ENCODE data around the gene ADIG. TPM values are rescaled to one million over a fixed set of nuclear protein-coding genes. Genes with fewer than 3 reads are reported as not detected.
"Not testable (repeated sequence)": the region's sequence is repeated elsewhere in the genome, so short reads cannot be mapped to it uniquely, and the experiment has no call there.

ADIG gene
- total RNA-seq, 4 donors from 2014 or later: not detected

- no peak overlapping the region for H3K4me3 ChIP-seq (ENCODE audit: low read depth, poor library complexity, severe bottlenecking)
- intact Hi-C loops (cut with DNase I; ENCODE audit: low total_unique reads): no loop called here
- TF ChIP-seq CTCF (IDR thresholded peaks at IDR 0.05): no peak
- TF ChIP-seq POLR2A (IDR thresholded peaks at IDR 0.05): no peak
- 86 to 87% methylated on average over 21 of the region's 21 CpGs for WGBS, 2 donors
- no peak for DNase-seq (ENCODE audit: low spot score in 2 of 2)
These were observed 10.7 kb downstream of the ADIG start for GRCh38 chr20:38591474-38592410.

GRCh38 chr20:38592411-38592790 is 11.4 kb downstream of the ADIG start:
- intact Hi-C loops (cut with DNase I; ENCODE audit: low total_unique reads); DNase-seq (ENCODE audit: low spot score in 2 of 2): not testable (repeated sequence)
- 66 to 82% methylated on average over 3 of the region's 3 CpGs for WGBS, 2 donors

GRCh38 chr20:38594281-38594680 is 13.3 kb downstream of the ADIG start:
- DNase-seq (ENCODE audit: low spot score in 2 of 2); H3K4me3 ChIP-seq (ENCODE audit: low read depth, poor library complexity, severe bottlenecking); intact Hi-C loops (cut with DNase I; ENCODE audit: low total_unique reads): not testable (repeated sequence)
- WGBS, 2 donors: 81 to 89% methylated on average over 12 of the region's 12 CpGs

More at GRCh38 chr20:38592411-38592790, 11.4 kb downstream of the ADIG start:
- H3K4me3 ChIP-seq (ENCODE audit: low read depth, poor library complexity, severe bottlenecking): not testable (repeated sequence)

GRCh38 chr20:38595886-38596285 is 14.9 kb downstream of the ADIG start:
- H3K4me3 ChIP-seq (ENCODE audit: low read depth, poor library complexity, severe bottlenecking); intact Hi-C loops (cut with DNase I; ENCODE audit: low total_unique reads): not testable (repeated sequence)
- peak in 1 of 2 donors; percentile 72 for DNase-seq (ENCODE audit: low spot score in 2 of 2)
- 79 to 85% methylated on average over 11 to 15 of the region's 15 CpGs for WGBS, 2 donors

- WGBS, 2 donors: 51 to 53% methylated on average over 9 of the region's 9 CpGs
- no peak for DNase-seq (ENCODE audit: low spot score in 2 of 2)
- H3K4me3 ChIP-seq (ENCODE audit: low read depth, poor library complexity, severe bottlenecking): no peak overlapping the region
- intact Hi-C loops (cut with DNase I; ENCODE audit: low total_unique reads): no loop called here
- no peak for TF ChIP-seq POLR2A (IDR thresholded peaks at IDR 0.05)
- no peak for TF ChIP-seq CTCF (IDR thresholded peaks at IDR 0.05)
These were observed 18.4 kb downstream of the ADIG start for GRCh38 chr20:38599410-38599882.

- WGBS, 2 donors: 100% methylated on average over 1 of the region's 1 CpG
- intact Hi-C loops (cut with DNase I; ENCODE audit: low total_unique reads): no loop called here
- TF ChIP-seq POLR2A (IDR thresholded peaks at IDR 0.05) (no peak), CTCF (IDR thresholded peaks at IDR 0.05) (no peak)
- no peak overlapping the region for H3K4me3 ChIP-seq (ENCODE audit: low read depth, poor library complexity, severe bottlenecking)
- no peak for DNase-seq (ENCODE audit: low spot score in 2 of 2)
These were observed 19.1 kb downstream of the ADIG start for GRCh38 chr20:38600057-38600456.

- TF ChIP-seq POLR2A (IDR thresholded peaks at IDR 0.05) (no peak), CTCF (IDR thresholded peaks at IDR 0.05) (no peak)
- H3K4me3 ChIP-seq (ENCODE audit: low read depth, poor library complexity, severe bottlenecking): no peak within 1 kb of the TSS
- intact Hi-C loops (cut with DNase I; ENCODE audit: low total_unique reads): no loop called here
- DNase-seq (ENCODE audit: low spot score in 2 of 2): no peak
- 8% methylated on average over 31 to 38 of the region's 42 CpGs for WGBS, 2 donors
These were observed 20.5 kb downstream of the ADIG start, which contains the start of gene ARHGAP40 for GRCh38 chr20:38601216-38602184. ARHGAP40 (plus strand) TSS chr20:38601809.

Measured in lower leg skin (tissue), 4 donors.